Measurements from ENCODE around the gene FAF1. TPM values are rescaled to one million over a fixed set of nuclear protein-coding genes. Genes with fewer than 3 reads are reported as not detected.

The FAF1 gene
- total RNA-seq, 1 experiment from 2014 or later: 109 TPM

DNA sequence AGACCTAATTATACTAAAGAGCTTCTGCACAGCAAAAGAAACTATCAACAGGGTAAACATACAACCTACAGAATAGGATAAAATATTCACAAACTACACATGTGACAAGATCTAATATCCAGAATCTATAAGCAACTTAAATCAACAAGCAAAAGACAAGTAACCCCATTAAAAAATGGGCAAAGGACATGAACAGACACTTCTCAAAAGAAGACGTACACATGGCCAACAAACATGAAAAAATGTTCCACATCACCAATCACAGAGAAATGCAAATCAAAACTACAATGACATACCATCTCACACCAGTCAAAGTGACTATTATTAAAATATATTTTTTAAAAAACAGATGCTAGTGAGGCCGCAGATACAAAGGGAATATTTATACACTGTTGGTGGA lies 99.8 kb downstream of the FAF1 start:
- peaks cover 23% of the 10 kb centered on the region for H3K9me3 ChIP-seq (ENCODE audit: low read depth, low read length, poor library complexity, severe bottlenecking)
- no peaks in the 10 kb centered on the region for H3K27me3 ChIP-seq (replicated peaks; ENCODE audit: insufficient read depth, low read depth, low read length, poor library complexity)
- no peak for DNase-seq (ENCODE audit: low spot score)
- CTCF ChIA-PET: no interaction called here
- no peak for TF ChIP-seq CTCF (conservative IDR thresholded peaks at IDR 0.05; ENCODE audit: low read depth, low read length)
- no peak for TF ChIP-seq EZH2 (IDR thresholded peaks at IDR 0.05; ENCODE audit: borderline replicate concordance, low read depth, low read length, poor library complexity, severe bottlenecking)
- no TSS peak for BruUV-seq (replicated peaks)
- H3K27ac ChIP-seq (ENCODE audit: low read depth, low read length, poor library complexity, severe bottlenecking): no peak overlapping the region
- intact Hi-C loops (cut with micrococcal nuclease; ENCODE audit: unreplicated experiment): no loop called here
- H3K4me3 ChIP-seq (ENCODE audit: low read depth, low read length, poor library complexity, severe bottlenecking): no peak overlapping the region
- no peaks in the 10 kb centered on the region for H3K4me1 ChIP-seq (ENCODE audit: insufficient read depth, low read length, poor library complexity, severe bottlenecking)
- POLR2A ChIA-PET (ENCODE audit: low non-redundant PET): no interaction called here
- no peaks in the 10 kb centered on the region for H3K36me3 ChIP-seq (ENCODE audit: insufficient read depth, low read length, poor library complexity, severe bottlenecking)

DNA sequence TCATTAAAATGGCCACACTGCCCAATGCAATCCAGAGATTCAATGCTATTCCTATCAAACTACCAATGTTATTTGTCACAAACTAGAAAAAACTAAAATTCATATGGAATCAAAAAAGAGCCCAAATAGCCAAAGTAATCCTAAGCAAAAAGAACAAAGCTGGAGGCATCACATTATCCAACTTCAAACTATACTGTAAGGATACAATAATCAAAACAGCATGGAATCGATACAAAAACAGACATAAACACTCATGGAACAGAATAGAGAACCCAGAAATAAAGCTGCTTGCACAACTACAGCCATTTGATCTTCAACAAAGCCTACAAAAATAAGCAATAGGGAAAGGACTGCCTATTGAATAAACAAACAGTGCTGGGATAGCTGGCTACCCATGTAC lies 100.4 kb downstream of the FAF1 start:
- Histone ChIP-seq H3K27ac (ENCODE audit: low read depth, low read length, poor library complexity, severe bottlenecking) (no peak overlapping the region), H3K4me1 (ENCODE audit: insufficient read depth, low read length, poor library complexity, severe bottlenecking) (no peaks in the 10 kb centered on the region), H3K27me3 (replicated peaks; ENCODE audit: insufficient read depth, low read depth, low read length, poor library complexity) (no peaks in the 10 kb centered on the region), H3K9me3 (ENCODE audit: low read depth, low read length, poor library complexity, severe bottlenecking) (peaks cover 23% of the 10 kb centered on the region), H3K4me3 (ENCODE audit: low read depth, low read length, poor library complexity, severe bottlenecking) (no peak overlapping the region), H3K36me3 (ENCODE audit: insufficient read depth, low read length, poor library complexity, severe bottlenecking) (no peaks in the 10 kb centered on the region)
- DNase-seq (ENCODE audit: low spot score): no peak
- BruUV-seq (replicated peaks): no TSS peak
- CTCF ChIA-PET: no interaction called here
- POLR2A ChIA-PET (ENCODE audit: low non-redundant PET): no interaction called here
- intact Hi-C loops (cut with micrococcal nuclease; ENCODE audit: unreplicated experiment): no loop called here
- TF ChIP-seq EZH2 (IDR thresholded peaks at IDR 0.05; ENCODE audit: borderline replicate concordance, low read depth, low read length, poor library complexity, severe bottlenecking) (no peak), CTCF (conservative IDR thresholded peaks at IDR 0.05; ENCODE audit: low read depth, low read length) (no peak)

GRCh38 chr1:50858761-50859160 lies 101.3 kb downstream of the FAF1 start:
- no peaks in the 10 kb centered on the region for H3K36me3 ChIP-seq (ENCODE audit: insufficient read depth, low read length, poor library complexity, severe bottlenecking)
- no peaks in the 10 kb centered on the region for H3K27me3 ChIP-seq (replicated peaks; ENCODE audit: insufficient read depth, low read depth, low read length, poor library complexity)
- peaks cover 23% of the 10 kb centered on the region for H3K9me3 ChIP-seq (ENCODE audit: low read depth, low read length, poor library complexity, severe bottlenecking)
- no peak overlapping the region for H3K4me3 ChIP-seq (ENCODE audit: low read depth, low read length, poor library complexity, severe bottlenecking)
- no peak overlapping the region for H3K27ac ChIP-seq (ENCODE audit: low read depth, low read length, poor library complexity, severe bottlenecking)
- no peaks in the 10 kb centered on the region for H3K4me1 ChIP-seq (ENCODE audit: insufficient read depth, low read length, poor library complexity, severe bottlenecking)
- BruUV-seq (replicated peaks): no TSS peak
- no peak for TF ChIP-seq EZH2 (IDR thresholded peaks at IDR 0.05; ENCODE audit: borderline replicate concordance, low read depth, low read length, poor library complexity, severe bottlenecking)
- TF ChIP-seq CTCF (conservative IDR thresholded peaks at IDR 0.05; ENCODE audit: low read depth, low read length): no peak
- ChIA-PET CTCF (no interaction called here), POLR2A (ENCODE audit: low non-redundant PET) (no interaction called here)
- no peak for DNase-seq (ENCODE audit: low spot score)
- intact Hi-C loops (cut with micrococcal nuclease; ENCODE audit: unreplicated experiment): no loop called here
